Pulmonary artery endothelial cell (primary cell): ENCODE measurements around the gene CALU. TPM values are rescaled to one million over a fixed set of nuclear protein-coding genes. Genes with fewer than 3 reads are reported as not detected.

Source experiments
- DNase-seq: peaks from one replicate; pipeline ENCODE4 v3.0.0-alpha.2; 2011; ENCODE audit warnings: low read depth, low spot score
- total RNA-seq: library from RNA; depleted of rRNA; stranded (reverse); fragments of >200 nt; gene quantifications from 2 replicates; pipeline ENCODE4 v1.2.3, GENCODE V29; 2014

The CALU gene
- total RNA-seq, 1 donor from 2014 or later, result 381 TPM

GRCh38 chr7:128747327-128748079, 8.3 kb downstream of the CALU start:
- no peak for DNase-seq

- no peak for DNase-seq
Observed at GRCh38 chr7:128752251-128752650, 13.1 kb downstream of the CALU start.

- no peak for DNase-seq
Observed at GRCh38 chr7:128755075-128755818, 16.1 kb downstream of the CALU start.

GRCh38 chr7:128755819-128756476, 16.8 kb downstream of the CALU start:
- DNase-seq, result no peak

GRCh38 chr7:128757203-128757602, 18.0 kb downstream of the CALU start:
- no peak for DNase-seq

- DNase-seq, result no peak
Observed at GRCh38 chr7:128758553-128758952, 19.4 kb downstream of the CALU start.

GRCh38 chr7:128759242-128759641, 20.1 kb downstream of the CALU start:
- no peak for DNase-seq

GRCh38 chr7:128763541-128763940, 24.4 kb downstream of the CALU start:
- no peak for DNase-seq

GRCh38 chr7:128767475-128768110, 28.4 kb downstream of the CALU start:
- no peak for DNase-seq

- no peak for DNase-seq
Observed at GRCh38 chr7:128770233-128770632, 31.1 kb downstream of the CALU start.

- no peak for DNase-seq
Observed at GRCh38 chr7:128773604-128774003, 34.4 kb downstream of the CALU start.

GRCh38 chr7:128774029-128774689, 35.0 kb downstream of the CALU start:
- no peak for DNase-seq

- DNase-seq, result no peak
Observed at GRCh38 chr7:128774921-128775320, 35.8 kb downstream of the CALU start.

- no peak for DNase-seq
Observed at GRCh38 chr7:128775744-128776474, 36.8 kb downstream of the CALU start, which contains the start of gene OPN1SW. Gene OPN1SW, minus strand, starts transcription at chr7:128775794. Its CDS starts 13 bp downstream, at chr7:128775781.

GRCh38 chr7:128777156-128778123, 38.3 kb downstream of the CALU start:
- no peak for DNase-seq

GRCh38 chr7:128778946-128779345, 39.8 kb downstream of the CALU start:
- no peak for DNase-seq

- no peak for DNase-seq
Observed at GRCh38 chr7:128781126-128781525, 42.0 kb downstream of the CALU start.

GRCh38 chr7:128781851-128782250, 42.7 kb downstream of the CALU start:
- no peak for DNase-seq

GRCh38 chr7:128783143-128783861, 44.1 kb downstream of the CALU start:
- no peak for DNase-seq
